LNCaP clone FGC (cell line): ENCODE results near the gene TMPRSS12.
"Not testable (repeated sequence)": the region's sequence is repeated elsewhere in the genome, so short reads cannot be mapped to it uniquely, and the experiment has no call there.

Source experiments
- DNase-seq: peaks from one replicate; pipeline ENCODE4 v3.0.0-alpha.2; 2011; ENCODE audit warnings: low read depth
- H3K4me3 ChIP-seq: 2 replicates; pipeline ENCODE4 v1.5.1; 2011; ENCODE audit warnings: mild to moderate bottlenecking, low read depth, low read length, control low read depth
- TF ChIP-seq, protein P1 (sequence below): IDR thresholded peaks from 2 replicates; pipeline ENCODE4 v1.5.1; 2012; ENCODE audit warnings: mild to moderate bottlenecking; ENCODE audit not compliant: control insufficient read depth, insufficient read depth; ENCODE audit errors: extremely low read depth

TMPRSS12 gene, protein sequence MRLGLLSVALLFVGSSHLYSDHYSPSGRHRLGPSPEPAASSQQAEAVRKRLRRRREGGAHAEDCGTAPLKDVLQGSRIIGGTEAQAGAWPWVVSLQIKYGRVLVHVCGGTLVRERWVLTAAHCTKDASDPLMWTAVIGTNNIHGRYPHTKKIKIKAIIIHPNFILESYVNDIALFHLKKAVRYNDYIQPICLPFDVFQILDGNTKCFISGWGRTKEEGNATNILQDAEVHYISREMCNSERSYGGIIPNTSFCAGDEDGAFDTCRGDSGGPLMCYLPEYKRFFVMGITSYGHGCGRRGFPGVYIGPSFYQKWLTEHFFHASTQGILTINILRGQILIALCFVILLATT

DNA sequence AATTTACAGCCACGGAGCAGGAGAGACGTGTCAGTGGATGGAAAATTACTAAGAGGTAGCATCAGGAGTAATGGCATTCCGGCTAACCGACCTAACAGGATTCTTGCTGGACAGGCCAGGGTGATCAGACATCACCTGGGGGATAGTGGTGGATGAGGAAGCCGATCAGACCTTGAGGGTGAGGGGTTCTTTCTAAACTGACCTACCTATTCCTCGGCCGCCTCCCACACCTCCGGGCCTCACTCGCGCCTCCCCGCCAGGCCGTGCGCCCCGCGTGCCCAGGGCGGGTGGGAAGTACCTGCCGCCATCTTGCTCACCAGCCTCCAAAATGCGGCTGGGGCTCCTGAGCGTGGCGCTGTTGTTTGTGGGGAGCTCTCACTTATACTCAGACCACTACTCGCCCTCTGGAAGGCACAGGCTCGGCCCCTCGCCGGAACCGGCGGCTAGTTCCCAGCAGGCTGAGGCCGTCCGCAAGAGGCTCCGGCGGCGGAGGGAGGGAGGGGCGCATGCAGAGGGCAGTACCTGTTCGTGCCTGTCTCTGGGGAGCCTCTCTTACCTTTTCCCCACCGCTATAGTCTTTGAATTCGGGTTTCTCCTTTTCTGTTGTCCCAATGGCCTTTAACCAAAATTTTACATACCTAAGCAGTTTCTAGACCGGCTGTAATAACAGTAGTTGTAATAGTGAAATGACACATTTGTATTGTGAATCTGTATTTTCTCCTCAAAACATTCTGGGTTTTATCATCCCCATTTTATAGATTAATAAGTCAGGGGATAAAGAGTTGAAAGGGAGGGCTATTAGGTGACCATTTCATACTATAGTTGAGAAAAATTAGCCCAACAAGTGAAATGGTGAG is at the start of gene TMPRSS12:
Gene TMPRSS12, plus strand, starts transcription at position 290 of the 857 bp plus-strand sequence. Its CDS starts 39 bp downstream, at position 329.
- no peak within 1 kb of the TSS for H3K4me3 ChIP-seq
- no peak for DNase-seq
- TF ChIP-seq, protein P1, sequence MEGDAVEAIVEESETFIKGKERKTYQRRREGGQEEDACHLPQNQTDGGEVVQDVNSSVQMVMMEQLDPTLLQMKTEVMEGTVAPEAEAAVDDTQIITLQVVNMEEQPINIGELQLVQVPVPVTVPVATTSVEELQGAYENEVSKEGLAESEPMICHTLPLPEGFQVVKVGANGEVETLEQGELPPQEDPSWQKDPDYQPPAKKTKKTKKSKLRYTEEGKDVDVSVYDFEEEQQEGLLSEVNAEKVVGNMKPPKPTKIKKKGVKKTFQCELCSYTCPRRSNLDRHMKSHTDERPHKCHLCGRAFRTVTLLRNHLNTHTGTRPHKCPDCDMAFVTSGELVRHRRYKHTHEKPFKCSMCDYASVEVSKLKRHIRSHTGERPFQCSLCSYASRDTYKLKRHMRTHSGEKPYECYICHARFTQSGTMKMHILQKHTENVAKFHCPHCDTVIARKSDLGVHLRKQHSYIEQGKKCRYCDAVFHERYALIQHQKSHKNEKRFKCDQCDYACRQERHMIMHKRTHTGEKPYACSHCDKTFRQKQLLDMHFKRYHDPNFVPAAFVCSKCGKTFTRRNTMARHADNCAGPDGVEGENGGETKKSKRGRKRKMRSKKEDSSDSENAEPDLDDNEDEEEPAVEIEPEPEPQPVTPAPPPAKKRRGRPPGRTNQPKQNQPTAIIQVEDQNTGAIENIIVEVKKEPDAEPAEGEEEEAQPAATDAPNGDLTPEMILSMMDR: no peak

DNA sequence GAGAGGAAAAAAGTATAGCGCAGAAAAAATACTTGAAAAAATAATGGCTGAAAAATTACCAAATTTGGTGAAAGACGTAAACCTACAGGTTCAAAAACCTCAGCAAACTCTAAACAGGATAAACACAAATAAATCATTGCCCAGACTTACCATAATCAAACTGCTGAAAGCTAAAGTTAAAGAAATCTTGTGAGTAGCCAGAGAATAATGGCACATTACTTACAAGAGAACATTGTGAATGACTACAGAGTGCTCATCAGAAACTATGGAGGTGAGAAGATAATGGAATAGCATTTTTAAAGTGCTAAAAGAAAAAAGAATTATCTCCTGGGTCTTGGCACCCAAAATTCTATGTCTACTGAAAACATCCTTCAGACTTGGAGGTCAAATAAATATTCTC is 42.8 kb upstream of the TMPRSS12 start:
- no peak for DNase-seq
- no peak overlapping the region for H3K4me3 ChIP-seq
- TF ChIP-seq, protein P1: no peak

DNA sequence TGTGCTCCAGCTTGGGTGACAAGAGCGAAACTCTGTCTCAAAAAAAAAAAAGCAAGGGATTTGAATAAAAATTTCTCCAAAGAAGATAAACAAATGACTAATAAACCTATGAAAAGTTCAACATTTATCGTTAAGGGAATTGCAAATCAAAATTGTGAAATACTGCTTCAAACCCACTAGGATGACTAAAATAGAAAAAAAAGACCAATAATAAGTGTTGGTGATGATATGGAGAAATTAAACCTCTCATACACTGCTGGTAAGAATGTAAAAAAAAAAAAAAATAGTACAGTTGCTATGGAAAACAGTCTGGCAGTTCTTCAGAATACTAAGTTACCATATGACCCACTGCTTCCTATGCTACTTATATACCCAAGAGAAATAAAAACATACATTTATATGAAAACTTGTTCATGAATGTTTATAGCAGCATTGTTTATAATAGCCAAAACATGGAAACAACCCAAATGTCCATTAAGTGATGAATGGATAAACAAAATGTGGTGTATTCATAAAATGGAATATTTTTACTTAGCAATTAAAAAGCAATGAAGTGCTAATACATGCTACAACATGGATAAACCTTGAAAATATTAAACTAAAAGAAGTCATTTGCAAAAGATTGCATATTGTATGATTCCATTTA is 39.4 kb upstream of the TMPRSS12 start:
- no peak overlapping the region for H3K4me3 ChIP-seq
- TF ChIP-seq, protein P1: no peak
- no peak for DNase-seq

DNA sequence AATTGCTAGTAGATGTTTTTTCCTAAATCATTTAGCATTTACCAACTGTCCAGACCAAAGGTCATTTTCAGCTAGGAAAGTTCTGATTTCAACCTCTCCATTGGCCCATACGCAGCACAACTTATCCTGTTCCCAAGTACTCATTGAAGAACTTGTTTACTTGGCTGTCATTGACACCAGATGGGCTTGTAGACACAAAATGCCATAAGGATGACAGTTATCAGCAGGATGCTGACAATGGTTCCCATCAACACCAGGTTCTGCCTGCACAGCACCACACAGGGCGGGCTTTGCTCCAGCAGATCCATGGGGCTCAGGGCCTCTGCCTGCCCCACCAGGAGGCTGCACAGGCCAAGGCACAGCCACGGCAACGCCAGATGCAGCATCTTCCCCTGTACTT is 36.5 kb upstream of the TMPRSS12 start:
- DNase-seq: no peak
- TF ChIP-seq, protein P1: no peak
- no peak overlapping the region for H3K4me3 ChIP-seq

DNA sequence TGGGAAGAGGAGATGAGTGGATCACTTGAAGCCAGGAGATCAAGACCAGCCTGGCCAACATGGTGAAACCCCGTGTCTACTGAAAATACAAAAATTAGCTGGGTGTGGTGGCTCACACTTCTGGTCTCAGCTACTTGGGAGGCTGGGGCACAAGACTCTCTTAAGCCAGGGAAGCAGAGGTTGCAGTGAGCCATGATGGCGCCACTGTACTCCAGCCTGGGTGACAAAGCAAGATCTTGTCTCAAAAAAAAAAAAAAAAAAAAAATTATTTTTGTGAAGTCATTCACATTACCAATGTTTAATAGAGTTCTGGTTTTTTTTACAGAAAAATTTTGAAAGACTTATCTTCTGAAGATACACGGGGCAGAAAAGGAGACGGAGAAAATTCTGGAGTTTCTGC is 33.6 kb upstream of the TMPRSS12 start:
- not testable (repeated sequence) for H3K4me3 ChIP-seq, DNase-seq

DNA sequence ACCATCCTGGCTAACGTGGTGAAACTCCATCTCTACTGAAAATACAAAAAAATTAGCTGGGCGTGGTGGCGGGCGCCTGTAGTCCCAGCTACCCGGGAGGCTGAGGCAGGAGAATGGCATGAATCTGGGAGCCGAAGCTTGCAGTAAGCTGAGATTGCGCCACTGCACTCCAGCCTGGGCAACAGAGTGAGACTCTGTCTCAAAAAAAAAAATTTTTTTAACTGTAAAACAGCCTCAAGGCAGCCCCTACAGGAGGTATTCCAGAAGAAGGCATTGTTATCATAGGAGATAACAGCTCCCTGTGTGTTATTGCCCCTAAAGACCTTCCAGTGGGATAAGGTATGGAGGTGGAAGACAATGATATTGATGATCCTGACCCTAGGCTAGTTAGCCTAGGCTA is 27.8 kb upstream of the TMPRSS12 start:
- DNase-seq, H3K4me3 ChIP-seq: not testable (repeated sequence)

DNA sequence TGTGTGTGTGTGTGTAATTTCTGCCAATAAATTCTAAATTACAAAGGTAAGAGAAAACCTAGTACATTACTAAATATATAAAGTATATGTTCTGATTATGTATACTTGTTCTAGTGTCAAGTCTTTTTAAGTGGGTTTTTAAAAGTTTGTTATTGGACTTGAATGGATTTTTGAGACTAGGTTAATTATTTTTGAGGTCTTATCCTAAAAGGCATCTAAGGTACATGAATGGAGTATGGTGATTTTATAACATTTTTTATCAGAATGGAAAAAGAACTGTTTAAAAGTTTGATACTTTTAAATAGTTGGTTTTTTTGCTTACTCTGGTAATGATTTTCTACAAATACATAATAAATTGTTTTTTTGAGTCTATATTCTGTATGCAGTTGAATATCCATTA is 22.5 kb upstream of the TMPRSS12 start:
- DNase-seq: no peak
- no peak overlapping the region for H3K4me3 ChIP-seq

More for the DNA sequence above, 22.5 kb upstream of the TMPRSS12 start:
- TF ChIP-seq, protein P1: no peak
